ENCODE measurements around the gene SYNPO2.
"Not testable (repeated sequence)": the region's sequence is repeated elsewhere in the genome, so short reads cannot be mapped to it uniquely, and the experiment has no call there.

The SYNPO2 gene

DNA sequence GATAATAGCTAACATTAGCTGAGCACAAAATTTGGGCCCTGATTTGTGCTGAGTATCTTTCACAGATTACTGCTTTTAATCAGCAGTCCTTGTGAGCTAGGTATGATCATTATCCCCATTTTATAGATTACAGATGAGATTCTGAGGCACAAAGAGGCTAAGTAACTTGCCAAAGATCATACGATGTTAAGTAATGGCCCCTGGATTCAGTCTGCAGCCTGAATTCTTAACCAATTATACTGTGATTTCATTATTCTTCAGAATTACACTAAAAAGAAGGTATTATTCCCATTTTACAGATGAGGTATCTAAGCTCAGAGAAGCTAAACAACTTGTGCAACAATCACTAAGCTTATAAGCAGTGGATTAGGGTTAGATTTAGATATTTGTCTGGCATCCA, 149.1 kb downstream of the SYNPO2 start:
- FAIRE-seq: no peak

- FAIRE-seq: no peak
These were observed 149.6 kb downstream of the SYNPO2 start for GRCh38 chr4:119038116-119038841.

- FAIRE-seq: no peak
These were observed 150.5 kb downstream of the SYNPO2 start for GRCh38 chr4:119039160-119039559.

- FAIRE-seq: no peak
These were observed 151.1 kb downstream of the SYNPO2 start for GRCh38 chr4:119039779-119040178.

DNA sequence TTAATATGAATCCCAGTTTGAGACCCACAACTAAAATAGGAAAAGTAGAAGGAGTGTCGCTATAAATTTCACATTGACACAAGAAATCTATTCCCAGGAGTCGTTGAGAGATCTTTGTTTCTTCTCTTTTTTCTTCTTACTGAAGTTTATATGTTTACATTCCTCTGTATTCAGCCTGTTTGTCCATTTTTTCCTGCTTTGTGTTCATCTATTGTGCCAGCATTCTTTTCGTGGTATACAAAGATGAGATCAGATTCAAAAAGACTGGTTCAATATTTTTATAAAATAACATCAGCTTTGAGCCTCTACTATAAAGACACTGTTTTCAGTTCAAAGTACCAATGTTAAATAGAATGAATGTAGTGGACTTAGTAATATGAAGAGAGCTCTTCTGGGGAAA, 151.6 kb downstream of the SYNPO2 start:
- FAIRE-seq: no peak

DNA sequence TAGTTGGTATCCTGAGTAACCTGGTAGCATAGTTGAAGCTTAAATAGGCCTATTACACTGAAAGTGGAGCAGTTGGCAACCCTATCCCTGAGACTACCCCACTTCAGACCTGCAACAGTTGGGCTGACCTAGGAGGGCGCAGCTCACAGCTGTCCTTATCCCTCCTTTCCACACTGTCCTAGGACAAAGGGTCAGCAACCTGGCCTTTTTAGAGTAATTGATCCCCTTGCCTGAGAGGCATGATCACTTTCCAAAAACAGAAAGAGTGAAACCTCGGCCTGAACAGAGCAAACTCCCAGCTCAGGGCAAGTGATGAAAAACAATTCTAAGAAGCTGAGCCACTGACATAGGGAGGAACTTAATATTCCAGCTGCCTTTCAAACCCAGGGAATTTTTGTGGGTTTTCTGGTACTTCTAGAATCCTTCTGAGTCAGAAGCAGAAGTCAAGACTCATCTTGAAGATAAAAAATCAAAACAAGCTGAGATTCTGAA, 152.1 kb downstream of the SYNPO2 start:
- no peak for FAIRE-seq

- FAIRE-seq: no peak
These were observed 152.7 kb downstream of the SYNPO2 start for GRCh38 chr4:119041396-119041795.

DNA sequence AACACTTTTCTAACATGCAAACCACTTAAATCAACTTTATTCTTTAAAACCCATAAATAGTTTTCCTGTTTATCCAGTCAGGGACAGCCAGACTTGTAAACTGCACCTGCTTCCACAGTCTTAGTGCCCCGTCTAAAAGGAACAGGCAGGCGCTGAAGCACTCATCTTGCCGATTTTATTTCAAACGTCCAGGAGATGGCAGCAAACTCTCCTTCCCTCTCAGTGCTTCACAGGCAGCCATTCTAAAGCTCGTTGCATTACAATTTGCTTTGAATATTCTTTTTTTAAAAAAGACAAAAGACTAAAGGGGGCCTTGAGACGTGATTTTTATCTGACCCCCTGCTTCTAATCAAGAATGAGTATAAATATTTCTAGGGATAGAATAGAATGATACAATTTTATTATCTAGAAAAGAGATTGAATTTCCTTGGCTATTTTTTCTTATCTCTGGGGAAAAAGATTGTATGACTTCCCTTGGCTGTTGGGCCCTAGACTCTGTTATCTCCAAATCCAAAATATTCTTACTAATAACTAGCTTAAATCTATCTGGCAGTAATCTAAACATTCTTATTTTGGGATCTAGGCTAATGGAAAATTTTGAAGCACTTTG, 153.4 kb downstream of the SYNPO2 start:
- peak; percentile 54 for FAIRE-seq

DNA sequence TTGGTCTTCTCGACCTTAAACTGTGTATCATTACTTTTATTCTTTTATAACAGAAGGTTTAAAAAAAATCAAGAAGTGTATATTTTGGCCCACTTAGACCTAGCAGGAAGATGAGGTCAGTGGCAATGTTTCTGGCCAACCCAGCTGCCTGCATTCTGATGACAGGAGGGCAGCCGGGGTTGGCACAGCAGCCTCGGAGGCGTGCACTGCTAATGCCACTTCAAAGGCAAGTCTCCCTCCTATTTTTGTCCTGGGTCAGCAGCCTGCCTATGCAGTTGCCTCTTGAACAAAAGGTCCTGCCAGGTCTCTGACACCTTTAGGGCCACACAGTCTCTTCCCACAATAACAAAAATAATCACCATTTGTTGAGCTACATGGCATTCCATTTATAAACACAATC, 157.6 kb downstream of the SYNPO2 start:
- FAIRE-seq: no peak

DNA sequence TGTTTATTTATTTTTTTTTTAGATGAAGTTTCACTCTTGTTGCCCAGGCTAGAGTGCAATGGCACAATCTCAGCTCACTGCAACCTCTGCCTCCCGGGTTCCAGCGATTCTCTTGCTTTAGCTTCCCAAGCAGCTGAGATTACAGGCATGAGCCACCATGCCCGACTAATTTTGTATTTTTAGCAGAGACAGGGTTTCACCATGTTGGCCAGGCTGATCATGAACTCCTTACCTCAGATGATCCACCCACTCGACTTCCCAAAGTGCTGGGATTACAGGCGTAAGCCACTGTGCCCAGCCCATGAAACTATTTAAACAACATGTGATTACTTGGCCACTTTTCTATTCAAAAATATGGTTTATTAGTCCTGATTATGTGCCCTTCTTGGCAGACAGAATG, 158.4 kb downstream of the SYNPO2 start:
- not testable (repeated sequence) for FAIRE-seq

GRCh38 chr4:119048446-119048845, 159.8 kb downstream of the SYNPO2 start:
- no peak for FAIRE-seq

DNA sequence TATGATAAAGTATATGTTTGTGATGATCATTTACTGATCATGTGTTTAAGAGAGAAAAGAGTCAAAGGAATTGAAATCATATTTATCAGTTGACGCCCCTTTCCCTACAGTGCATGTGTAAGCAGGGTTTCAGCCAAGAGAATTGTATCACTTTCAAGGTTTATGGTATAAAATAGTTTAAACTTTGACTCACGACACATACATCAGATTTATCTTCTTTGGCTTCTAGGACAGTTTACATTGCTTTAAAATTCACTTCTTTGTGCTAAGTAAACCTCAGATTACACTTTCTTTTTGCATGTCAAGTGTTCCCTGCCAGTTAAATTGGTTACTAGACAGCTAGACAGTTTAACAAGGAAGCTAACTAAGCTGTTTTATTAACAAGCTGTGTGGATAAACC, 160.7 kb downstream of the SYNPO2 start:
- no peak for FAIRE-seq

DNA sequence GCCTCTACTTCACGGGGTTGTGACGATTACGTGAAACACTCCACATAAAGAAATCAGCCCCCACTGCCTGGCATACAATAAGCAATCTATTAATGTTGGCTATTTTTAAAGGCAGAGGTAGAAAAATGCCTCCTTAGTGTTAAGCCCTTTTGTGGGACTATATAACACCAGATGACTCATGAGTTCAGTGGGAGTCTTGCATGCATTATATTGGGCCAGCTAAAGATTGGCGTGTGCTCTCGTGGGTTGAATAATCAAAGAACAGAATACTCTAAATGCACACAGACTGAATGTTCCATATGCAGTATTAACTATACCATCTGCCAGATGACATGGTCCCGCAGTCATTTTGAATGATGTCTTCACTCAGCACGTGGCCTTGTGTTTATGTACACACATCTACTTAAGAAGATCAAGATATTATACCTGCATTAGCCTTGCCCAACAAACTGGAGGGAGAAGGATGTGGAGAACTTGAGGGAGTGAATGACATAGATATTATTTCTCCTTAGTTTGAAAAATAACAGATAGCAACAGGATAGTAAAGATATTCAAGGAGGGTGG, 162.0 kb downstream of the SYNPO2 start:
- FAIRE-seq: no peak

DNA sequence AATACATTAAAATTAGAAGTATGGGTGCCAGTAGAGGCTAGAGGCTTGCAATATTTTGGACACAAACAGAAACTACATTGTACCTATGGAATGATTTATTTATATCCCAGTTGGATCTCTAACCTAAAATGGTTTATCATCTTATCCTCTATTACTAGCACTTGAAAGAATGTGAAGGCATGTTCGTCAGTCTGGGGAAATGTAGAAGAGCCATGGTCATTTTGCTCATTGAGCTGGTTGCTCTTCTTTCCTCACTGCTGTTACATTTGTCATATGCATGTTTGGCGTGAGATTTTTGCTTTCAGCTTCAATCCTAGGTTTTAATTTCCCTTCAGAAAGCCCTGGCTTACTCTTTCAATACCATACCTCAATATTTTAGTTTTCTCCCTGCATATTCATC, 164.6 kb downstream of the SYNPO2 start:
- FAIRE-seq: no peak

DNA sequence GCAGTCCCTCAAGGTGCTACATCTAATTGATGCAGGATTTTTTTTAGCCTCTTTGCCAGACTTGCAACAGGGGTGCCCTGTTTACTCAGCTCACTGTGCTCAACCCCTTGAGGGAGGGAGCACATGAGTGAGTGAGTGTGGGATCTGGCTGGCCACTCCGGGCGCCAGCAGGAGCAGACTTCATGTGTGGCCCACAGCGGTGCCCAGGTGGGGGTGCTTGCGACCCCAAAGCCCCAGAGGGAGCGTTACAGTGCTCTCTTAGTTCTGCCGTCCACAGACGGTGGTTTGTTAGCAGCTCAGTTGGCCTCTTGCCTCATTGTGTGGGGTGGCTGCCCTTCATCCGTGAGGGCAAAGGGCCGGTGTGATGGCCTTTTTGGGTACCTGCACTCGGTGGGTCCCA, 165.3 kb downstream of the SYNPO2 start:
- no peak for FAIRE-seq

GRCh38 chr4:119057417-119057816, 168.8 kb downstream of the SYNPO2 start:
- no peak for FAIRE-seq

GRCh38 chr4:119059221-119059620, 170.6 kb downstream of the SYNPO2 start:
- no peak for FAIRE-seq

- FAIRE-seq: not testable (repeated sequence)
These were observed 178.5 kb downstream of the SYNPO2 start for GRCh38 chr4:119067125-119067524.

GRCh38 chr4:119067670-119068360, 179.2 kb downstream of the SYNPO2 start:
- not testable (repeated sequence) for FAIRE-seq

DNA sequence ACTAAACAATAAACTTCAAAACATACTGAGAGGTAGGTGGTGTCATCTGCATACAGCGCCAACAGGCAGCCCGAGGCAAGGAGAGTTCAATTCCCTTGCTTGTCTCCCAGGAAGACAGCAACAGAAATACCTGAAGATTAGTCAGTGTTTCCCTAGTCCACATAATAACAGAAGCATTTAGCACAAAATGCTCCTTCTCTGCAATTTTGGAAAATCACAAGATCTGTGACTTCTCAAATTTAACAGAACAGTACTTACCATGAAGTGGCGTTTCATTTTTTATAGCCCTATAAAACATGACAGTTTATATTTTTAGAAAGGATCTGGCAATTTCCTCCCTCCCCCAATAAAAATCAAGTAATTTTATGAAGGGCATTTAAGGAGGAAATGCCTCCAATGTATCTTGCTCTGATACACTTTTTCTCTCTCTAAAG, 179.9 kb downstream of the SYNPO2 start:
- FAIRE-seq: no peak

GRCh38 chr4:119070301-119070700, 181.6 kb downstream of the SYNPO2 start:
- FAIRE-seq: no peak

DNA sequence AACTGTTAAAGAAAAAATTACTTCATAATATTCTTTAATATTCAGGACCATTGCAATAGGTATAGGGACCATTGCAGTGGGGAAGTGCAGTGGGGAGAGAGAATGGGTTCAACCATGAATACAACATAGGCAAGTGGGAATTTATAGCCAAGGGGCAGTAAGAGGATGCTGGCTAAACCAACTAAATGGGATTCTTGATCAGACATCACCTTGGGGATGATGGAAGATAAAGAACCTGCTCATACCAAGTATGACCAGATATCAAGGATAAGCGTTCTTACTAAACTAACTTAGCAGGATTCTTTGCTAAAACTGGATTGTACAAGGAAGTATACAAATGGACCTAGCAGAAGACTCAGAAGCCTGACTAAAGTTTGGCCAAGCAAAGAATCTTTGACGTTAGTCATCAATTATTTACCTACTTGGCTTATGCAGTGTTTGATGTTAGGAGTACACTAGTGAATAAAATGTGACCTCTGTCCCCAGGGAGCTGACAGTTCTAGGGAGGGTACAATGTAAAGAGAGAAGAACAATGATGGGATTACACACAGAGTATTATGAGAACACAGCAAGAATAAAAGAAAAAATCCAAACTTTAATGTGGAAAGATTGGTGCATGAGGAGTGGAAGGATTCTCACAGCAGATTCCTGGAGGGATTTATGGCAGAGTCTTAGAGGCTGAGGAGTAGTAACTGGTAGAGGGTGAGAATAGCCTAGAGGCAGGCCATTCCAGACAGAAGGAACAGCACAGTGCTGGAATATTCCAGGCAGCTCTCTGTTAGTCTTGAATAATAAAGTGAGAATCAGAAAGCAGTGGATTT, 192.3 kb downstream of the SYNPO2 start:
- no peak for FAIRE-seq

DNA sequence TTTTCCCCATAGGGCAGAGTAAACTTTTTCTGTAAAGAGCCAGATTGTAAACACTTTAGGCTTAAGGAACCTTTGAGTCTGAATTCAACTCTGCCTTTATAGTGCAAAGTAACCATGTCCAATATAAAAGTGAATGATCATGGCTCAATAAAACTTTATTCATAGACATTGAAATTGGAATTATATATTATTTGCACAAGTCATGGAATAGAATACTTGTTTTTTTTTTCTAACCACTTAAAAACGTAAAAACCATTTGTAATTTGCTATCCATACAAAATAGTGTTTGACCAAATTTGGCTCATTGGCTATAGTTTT, 192.8 kb downstream of the SYNPO2 start:
- FAIRE-seq: no peak

Data from TTC549 (cell line).